Activated CD8-positive, alpha-beta T cell treated with anti-CD3 and anti-CD28 coated beads for 36 hours (primary cell): Measurements from ENCODE around the gene ZCWPW2. TPM values are rescaled to one million over a fixed set of nuclear protein-coding genes. Genes with fewer than 3 reads are reported as not detected.

Experiments used
- ATAC-seq: fragments of 200-7000 bp; cut with Tn5 transposase; one replicate; pipeline ENCODE4 v1.10.0; 2021; ENCODE audit warnings: mild to moderate bottlenecking, moderate library complexity
- CTCF ChIA-PET: fragments of 350-600 bp; sonication (Branson Sonifier 250); formaldehyde crosslinking; loops from one replicate; lab custom pipeline; 2021; ENCODE audit warnings: antibody characterized with exemption; lab: Charles Lee
- POLR2A ChIA-PET: fragments of 350-600 bp; sonication (Branson Sonifier 250); formaldehyde crosslinking; loops from one replicate; lab custom pipeline; 2021; ENCODE audit warnings: antibody characterized with exemption; lab: Charles Lee
- DNase-seq: peaks from one replicate; pipeline ENCODE4 v3.0.0-alpha.2; 2020
- H3K27ac Mint-ChIP-seq: one replicate; pipeline ENCODE4 v1.8.0; 2021; ENCODE audit warnings: mild to moderate bottlenecking, mixed read lengths
- H3K27me3 Mint-ChIP-seq: one replicate; pipeline ENCODE4 v1.8.0; 2021; ENCODE audit warnings: mixed read lengths
- H3K36me3 Mint-ChIP-seq: one replicate; pipeline ENCODE4 v1.8.0; 2021; ENCODE audit warnings: low read depth, mixed read lengths
- H3K4me1 Mint-ChIP-seq: one replicate; pipeline ENCODE4 v1.8.0; 2021; ENCODE audit warnings: low read depth, mixed read lengths
- H3K4me3 Mint-ChIP-seq: one replicate; pipeline ENCODE4 v1.8.0; 2021; ENCODE audit warnings: mild to moderate bottlenecking, moderate library complexity, mixed read lengths
- H3K9me3 Mint-ChIP-seq: one replicate; pipeline ENCODE4 v1.8.0; 2021; ENCODE audit warnings: mixed read lengths
- CTCF ChIP-seq: fragments of 200-600 bp; IDR thresholded peaks from one replicate; pipeline ENCODE4 v1.8.0; 2022; ENCODE audit warnings: antibody characterized with exemption, mild to moderate bottlenecking
- intact Hi-C: fragments of 100-400 bp; cut with micrococcal nuclease; formaldehyde crosslinking; loops from one replicate; pipeline ENCODE4 v1.10.0; 2022
- total RNA-seq, 2 experiments: library from RNA; stranded (reverse); gene quantifications; one replicate each; pipeline ENCODE4 v1.2.3, GENCODE V29; 2021

ZCWPW2 gene
- total RNA-seq, 2 experiments from 2014 or later, result 0.68 TPM; not detected in 1

DNA sequence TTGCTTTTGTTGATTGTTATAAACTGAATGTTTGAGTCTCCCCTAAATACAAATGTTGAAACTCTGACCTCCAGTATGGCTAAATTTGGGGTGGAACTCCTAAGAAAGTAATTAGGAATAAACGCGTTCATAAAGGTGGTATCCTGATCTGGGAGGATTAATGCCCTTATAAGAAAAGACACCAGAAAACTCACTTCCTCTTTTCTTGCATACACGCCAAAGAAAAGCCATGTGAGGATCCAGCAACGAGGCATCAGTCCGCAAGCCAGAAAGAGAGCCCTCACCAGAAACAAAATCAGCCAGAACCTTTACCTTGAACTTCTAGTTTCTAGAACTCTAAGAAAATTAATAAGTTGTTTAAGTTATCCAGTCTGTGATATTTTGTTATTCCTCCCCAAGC, 37.5 kb downstream of the ZCWPW2 start:
- Mint-ChIP-seq H3K36me3 (no peaks in the 10 kb centered on the region), H3K4me1 (no peaks in the 10 kb centered on the region), H3K27ac (no peak overlapping the region), H3K9me3 (no peaks in the 10 kb centered on the region), H3K27me3 (no peaks in the 10 kb centered on the region), H3K4me3 (no peak overlapping the region)
- ChIA-PET POLR2A (no interaction called here), CTCF (interaction anchor here (1.1 kb wide), 1 partner anchor 22 kb away, joined by 3 read pairs; no protein-coding TSS in a partner anchor)
- TF ChIP-seq CTCF, result no peak
- ATAC-seq (no peak), DNase-seq (no peak)
- intact Hi-C loops, result no loop called here

- ChIA-PET CTCF (no interaction called here), POLR2A (no interaction called here)
- intact Hi-C loops, result no loop called here
- Mint-ChIP-seq H3K27ac (no peak overlapping the region), H3K4me3 (no peak overlapping the region), H3K4me1 (no peaks in the 10 kb centered on the region), H3K9me3 (peaks cover 17% of the 10 kb centered on the region), H3K36me3 (peaks cover 1% of the 10 kb centered on the region), H3K27me3 (no peaks in the 10 kb centered on the region)
- DNase-seq, result no peak
- no peak for ATAC-seq
- TF ChIP-seq CTCF, result no peak
Observed at GRCh38 chr3:28388978-28389377, 40.5 kb downstream of the ZCWPW2 start.

- peaks cover 52% of the 10 kb centered on the region for H3K9me3 Mint-ChIP-seq
- H3K4me3 Mint-ChIP-seq, result no peak overlapping the region
- H3K27me3 Mint-ChIP-seq, result no peaks in the 10 kb centered on the region
- intact Hi-C loops, result no loop called here
- no peak for DNase-seq
- CTCF ChIA-PET, result no interaction called here
- TF ChIP-seq CTCF, result no peak
- POLR2A ChIA-PET, result interaction anchor here (0.9 kb wide), 1 partner anchor 14 kb away, joined by 4 read pairs; no protein-coding TSS in a partner anchor
- no peaks in the 10 kb centered on the region for H3K4me1 Mint-ChIP-seq
- ATAC-seq, result no peak
- H3K27ac Mint-ChIP-seq, result no peak overlapping the region
- peaks cover 2% of the 10 kb centered on the region for H3K36me3 Mint-ChIP-seq
Observed at GRCh38 chr3:28399206-28399605, 50.7 kb downstream of the ZCWPW2 start.

DNA sequence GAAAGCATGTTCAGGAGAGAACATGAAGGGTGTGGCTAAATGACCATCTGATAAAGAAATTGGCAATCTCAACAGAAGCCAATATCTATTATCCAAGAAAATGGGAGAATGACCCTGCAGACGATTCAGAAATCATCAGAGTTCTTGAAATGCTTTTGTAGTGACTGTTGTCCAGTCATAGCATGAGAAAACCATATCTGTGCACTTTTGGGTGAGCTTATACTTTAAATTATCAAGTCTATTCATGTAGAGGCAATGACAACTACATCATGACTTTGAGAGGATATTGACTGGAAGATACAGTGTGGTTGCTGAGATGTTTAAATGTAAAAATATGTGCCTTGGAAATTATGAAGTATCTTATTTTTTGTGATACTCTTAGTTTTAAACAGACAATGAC, 57.7 kb downstream of the ZCWPW2 start:
- no peak for TF ChIP-seq CTCF
- ATAC-seq (no peak), DNase-seq (no peak)
- Mint-ChIP-seq H3K9me3 (peaks cover 39% of the 10 kb centered on the region), H3K27ac (no peak overlapping the region), H3K4me3 (no peak overlapping the region), H3K36me3 (peaks cover 2% of the 10 kb centered on the region), H3K4me1 (no peaks in the 10 kb centered on the region), H3K27me3 (no peaks in the 10 kb centered on the region)
- intact Hi-C loops, result no loop called here
- ChIA-PET POLR2A (no interaction called here), CTCF (no interaction called here)

DNA sequence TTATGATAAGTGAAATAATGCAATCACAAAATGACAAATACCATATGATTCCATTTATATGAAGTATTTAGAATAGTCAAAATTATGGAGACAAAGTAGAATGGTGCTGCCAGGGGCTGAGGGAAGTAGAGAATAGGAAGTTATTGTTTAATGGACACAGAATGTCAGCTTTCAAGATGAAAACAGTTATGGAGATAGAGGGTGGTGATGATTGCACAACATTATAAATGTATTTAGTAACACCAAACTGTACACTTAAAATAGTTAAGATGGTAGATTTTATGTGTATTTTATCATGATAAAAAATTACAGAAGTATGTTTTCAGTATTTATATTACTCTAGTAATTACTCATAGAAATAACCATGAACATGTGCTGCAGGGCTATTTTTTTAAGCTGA, 100.9 kb downstream of the ZCWPW2 start:
- CTCF ChIA-PET, result no interaction called here
- DNase-seq (no peak), ATAC-seq (no peak)
- peaks cover 10% of the 10 kb centered on the region for H3K9me3 Mint-ChIP-seq
- intact Hi-C loops, result no loop called here
- H3K4me3 Mint-ChIP-seq, result no peak overlapping the region
- POLR2A ChIA-PET, result no interaction called here
- H3K4me1 Mint-ChIP-seq, result no peaks in the 10 kb centered on the region
- H3K27ac Mint-ChIP-seq, result no peak overlapping the region
- no peaks in the 10 kb centered on the region for H3K27me3 Mint-ChIP-seq
- TF ChIP-seq CTCF, result no peak
- H3K36me3 Mint-ChIP-seq, result no peaks in the 10 kb centered on the region
